GM10248 (cell line): ENCODE measurements around the gene MEF2D.

ENCODE experiments used
- CTCF ChIA-PET: fragments of 300-600 bp; sonication (Branson Sonifier 250); formaldehyde crosslinking; extraction: SDS; loops from one replicate; lab custom pipeline; 2021; ENCODE audit warnings: antibody characterized with exemption; lab: Yijun Ruan, JAX
- POLR2A ChIA-PET: fragments of 350-650 bp; sonication (Branson Sonifier 250); formaldehyde crosslinking; extraction: SDS; loops from one replicate; lab custom pipeline; 2020; ENCODE audit warnings: antibody characterized with exemption; lab: Yijun Ruan, JAX
- DNase-seq: peaks from one replicate; pipeline ENCODE4 v3.0.0; 2012; ENCODE audit errors: extremely low spot score
- TF ChIP-seq, protein P1 (sequence below): IDR thresholded peaks from 2 replicates; pipeline ENCODE4 v1.5.1; 2012; ENCODE audit warnings: mild to moderate bottlenecking, low read depth; ENCODE audit errors: extremely low read depth, missing control alignments, control extremely low read depth

MEF2D gene

DNA sequence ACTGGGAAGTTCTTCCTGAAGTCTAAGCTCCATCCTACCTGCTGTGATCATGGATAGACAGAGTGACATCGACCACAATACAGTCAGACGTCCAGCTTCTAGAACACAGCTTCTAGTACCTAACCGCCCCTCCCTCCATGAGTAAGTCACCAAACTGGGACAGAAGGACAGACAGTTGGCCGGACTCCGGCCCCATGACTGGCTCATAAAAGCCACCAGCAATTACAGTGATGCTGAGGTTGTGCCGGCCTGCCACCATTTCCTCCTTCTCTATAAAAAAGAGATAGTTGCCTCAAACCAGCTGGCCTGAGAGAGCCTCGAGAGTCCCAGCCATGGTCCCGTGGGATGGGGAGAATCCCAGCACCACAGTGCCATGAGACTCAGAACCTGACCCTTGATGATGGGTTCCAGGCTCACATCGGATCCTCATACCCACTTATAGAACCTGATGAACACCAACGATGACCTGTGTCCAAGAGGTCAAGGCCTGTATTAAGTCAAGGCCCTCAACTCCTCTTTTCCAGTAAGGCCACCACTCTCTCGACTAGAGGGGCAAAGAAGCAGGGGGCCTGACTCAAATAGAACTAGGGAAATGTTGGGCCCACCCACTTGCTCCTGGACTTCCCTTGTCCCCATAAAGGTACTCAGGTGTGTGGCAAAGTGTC is 3.4 kb downstream of the MEF2D start:
- no peak for DNase-seq
- TF ChIP-seq, protein P1, sequence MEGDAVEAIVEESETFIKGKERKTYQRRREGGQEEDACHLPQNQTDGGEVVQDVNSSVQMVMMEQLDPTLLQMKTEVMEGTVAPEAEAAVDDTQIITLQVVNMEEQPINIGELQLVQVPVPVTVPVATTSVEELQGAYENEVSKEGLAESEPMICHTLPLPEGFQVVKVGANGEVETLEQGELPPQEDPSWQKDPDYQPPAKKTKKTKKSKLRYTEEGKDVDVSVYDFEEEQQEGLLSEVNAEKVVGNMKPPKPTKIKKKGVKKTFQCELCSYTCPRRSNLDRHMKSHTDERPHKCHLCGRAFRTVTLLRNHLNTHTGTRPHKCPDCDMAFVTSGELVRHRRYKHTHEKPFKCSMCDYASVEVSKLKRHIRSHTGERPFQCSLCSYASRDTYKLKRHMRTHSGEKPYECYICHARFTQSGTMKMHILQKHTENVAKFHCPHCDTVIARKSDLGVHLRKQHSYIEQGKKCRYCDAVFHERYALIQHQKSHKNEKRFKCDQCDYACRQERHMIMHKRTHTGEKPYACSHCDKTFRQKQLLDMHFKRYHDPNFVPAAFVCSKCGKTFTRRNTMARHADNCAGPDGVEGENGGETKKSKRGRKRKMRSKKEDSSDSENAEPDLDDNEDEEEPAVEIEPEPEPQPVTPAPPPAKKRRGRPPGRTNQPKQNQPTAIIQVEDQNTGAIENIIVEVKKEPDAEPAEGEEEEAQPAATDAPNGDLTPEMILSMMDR, result no peak
- POLR2A ChIA-PET, result interaction anchor here (0.6 to 0.7 kb wide), 2 partner anchors 39 to 743 kb away, joined by 5 read pairs; no protein-coding TSS in a partner anchor
- CTCF ChIA-PET, result interaction anchor here (17.2 kb wide), 1 partner anchor 11 kb away, joined by 373 read pairs; no protein-coding TSS in a partner anchor

DNA sequence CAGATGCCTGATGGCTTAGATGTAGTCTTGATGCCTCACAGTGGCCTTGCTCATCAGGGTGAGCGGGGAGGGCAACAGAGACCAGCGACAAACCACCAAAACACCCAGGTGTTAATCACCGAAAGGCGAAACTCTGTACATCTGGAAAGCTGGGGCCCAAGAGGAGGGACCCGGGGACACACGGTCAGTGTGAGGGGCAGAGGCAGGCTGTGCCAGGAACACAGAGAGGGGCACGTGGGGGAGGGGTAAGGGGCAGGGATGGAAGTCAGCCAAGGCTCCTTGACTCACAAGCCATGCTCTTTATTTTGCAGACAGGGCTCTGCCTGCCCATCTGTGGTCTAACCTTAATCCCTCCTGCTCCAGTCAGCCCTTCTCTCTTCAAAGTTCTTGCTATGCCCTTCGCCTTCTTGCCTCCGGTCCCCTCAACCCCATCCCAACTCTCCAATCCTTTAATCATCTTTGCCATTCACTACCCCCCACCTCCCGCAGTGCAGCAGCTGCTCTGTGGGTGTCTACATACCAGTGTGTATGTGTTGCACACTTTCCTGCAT is 4.3 kb downstream of the MEF2D start:
- DNase-seq, result no peak
- POLR2A ChIA-PET, result no interaction called here
- TF ChIP-seq, protein P1, result no peak
- CTCF ChIA-PET, result interaction anchor here (17.2 kb wide), 1 partner anchor 10 kb away, joined by 373 read pairs; no protein-coding TSS in a partner anchor

DNA sequence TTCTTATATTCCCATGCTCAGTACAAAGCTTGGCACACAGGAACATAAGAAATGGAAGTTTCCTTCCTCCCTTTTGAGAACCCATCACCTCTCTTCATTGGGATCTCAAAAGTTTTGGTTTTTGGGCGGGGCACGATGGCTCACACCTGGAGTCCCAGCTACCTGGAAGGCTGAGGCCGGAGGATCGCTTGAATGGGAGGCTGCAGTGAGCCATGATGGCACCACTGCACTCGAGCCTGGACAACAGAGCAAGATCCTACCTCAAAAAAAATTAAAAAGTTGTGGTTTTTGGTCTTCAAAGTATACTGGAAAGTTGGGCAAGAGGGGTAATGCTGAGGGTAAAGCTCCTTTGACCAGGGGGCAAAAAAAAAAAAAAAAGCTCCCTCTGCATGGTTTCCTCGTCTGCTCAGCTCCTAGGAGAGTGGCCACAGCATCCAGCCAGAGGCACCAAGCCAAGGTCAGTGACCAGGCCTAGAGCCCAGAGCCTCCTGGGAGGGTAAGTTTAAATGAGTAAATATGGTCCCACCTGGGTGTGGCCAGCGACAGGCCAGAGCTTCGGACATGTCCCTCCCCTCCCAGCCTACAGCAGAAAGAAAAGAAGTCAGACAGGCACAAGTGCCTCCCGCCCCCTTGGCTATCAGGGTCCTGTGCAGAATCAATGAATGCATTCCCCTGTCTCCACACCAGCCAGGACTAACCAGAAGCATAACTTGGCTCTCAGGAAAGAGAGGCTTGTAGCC is 5.0 kb downstream of the MEF2D start:
- POLR2A ChIA-PET, result no interaction called here
- CTCF ChIA-PET, result interaction anchor here (17.2 kb wide), 1 partner anchor 9 kb away, joined by 373 read pairs; no protein-coding TSS in a partner anchor
- TF ChIP-seq, protein P1, result no peak
- no peak for DNase-seq

DNA sequence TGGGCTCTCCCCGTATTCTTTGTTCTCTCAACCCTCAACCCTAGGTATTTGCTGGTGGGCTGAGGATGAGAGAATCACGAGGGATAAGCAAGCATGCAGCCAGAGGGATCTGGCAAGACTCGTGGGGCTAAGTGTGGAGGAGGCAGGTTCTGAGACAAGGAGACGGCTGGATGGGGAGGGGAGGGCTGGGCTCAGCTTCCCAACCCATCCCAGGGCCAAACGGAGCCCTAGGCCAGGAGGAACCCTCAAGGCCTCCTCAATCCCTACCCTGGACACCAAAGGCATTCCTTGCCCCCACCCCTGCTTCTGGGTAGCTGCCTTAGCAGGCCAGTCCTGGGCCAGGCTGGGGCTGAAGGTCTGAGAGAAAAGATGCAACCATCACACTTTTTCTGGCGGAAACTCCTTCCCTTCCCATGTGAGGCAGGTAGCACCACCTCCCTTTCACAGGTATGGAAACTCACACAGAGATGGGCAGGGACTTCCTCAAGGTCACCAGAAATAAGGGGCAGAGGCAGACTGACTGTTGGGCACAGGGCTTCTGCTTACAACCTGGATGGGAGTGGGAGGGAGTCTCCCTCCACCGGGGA is 6.2 kb downstream of the MEF2D start:
- no peak for DNase-seq
- CTCF ChIA-PET, result interaction anchor here (15.5 to 17.2 kb wide), 2 partner anchors 2 to 8 kb away, joined by 373 read pairs; partner anchors contain the start of gene MEF2D
- POLR2A ChIA-PET, result no interaction called here
- TF ChIP-seq, protein P1, result no peak

DNA sequence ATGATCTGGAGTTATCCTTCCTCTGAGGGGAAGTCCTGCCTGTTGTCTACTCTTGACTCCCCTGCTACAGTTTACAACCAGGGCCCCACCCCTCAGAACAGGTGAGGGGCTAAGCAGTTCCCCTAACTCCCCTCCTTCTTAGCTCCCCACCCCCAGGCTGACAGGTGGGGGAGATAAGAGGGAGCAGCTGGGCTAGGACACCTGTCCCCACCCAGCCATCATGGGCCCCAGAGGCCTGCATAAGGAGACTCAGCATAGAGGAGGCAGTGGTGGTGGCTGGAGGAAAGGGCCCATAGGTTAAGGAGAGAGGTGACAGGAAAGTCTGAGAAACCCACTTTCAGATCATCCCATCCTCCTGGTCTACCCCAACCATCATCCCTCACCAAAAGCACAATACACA is 6.8 kb downstream of the MEF2D start:
- TF ChIP-seq, protein P1, result no peak
- POLR2A ChIA-PET, result no interaction called here
- CTCF ChIA-PET, result interaction anchor here (15.5 to 17.2 kb wide), 2 partner anchors 3 to 7 kb away, joined by 373 read pairs; partner anchors contain the start of gene MEF2D
- DNase-seq, result no peak
